ENCODE data around the gene STPG4.

- TF ChIP-seq, protein P1, sequence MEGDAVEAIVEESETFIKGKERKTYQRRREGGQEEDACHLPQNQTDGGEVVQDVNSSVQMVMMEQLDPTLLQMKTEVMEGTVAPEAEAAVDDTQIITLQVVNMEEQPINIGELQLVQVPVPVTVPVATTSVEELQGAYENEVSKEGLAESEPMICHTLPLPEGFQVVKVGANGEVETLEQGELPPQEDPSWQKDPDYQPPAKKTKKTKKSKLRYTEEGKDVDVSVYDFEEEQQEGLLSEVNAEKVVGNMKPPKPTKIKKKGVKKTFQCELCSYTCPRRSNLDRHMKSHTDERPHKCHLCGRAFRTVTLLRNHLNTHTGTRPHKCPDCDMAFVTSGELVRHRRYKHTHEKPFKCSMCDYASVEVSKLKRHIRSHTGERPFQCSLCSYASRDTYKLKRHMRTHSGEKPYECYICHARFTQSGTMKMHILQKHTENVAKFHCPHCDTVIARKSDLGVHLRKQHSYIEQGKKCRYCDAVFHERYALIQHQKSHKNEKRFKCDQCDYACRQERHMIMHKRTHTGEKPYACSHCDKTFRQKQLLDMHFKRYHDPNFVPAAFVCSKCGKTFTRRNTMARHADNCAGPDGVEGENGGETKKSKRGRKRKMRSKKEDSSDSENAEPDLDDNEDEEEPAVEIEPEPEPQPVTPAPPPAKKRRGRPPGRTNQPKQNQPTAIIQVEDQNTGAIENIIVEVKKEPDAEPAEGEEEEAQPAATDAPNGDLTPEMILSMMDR (IDR thresholded peaks at IDR 0.05) = no peak
- no peak for TF ChIP-seq POLR2A (IDR thresholded peaks at IDR 0.05)
- TF ChIP-seq POLR2AphosphoS5 (IDR thresholded peaks at IDR 0.05) = no peak
These were observed 40.0 kb upstream of the STPG4 start for GRCh38 chr2:47195148-47195547.

Measured in transverse colon (tissue), 4 donors.